H1 (cell line): Measurements from ENCODE around the gene SMNDC1. TPM values are rescaled to one million over a fixed set of nuclear protein-coding genes. Genes with fewer than 3 reads are reported as not detected.

Experiments used
- GABPA ChIP-seq: IDR thresholded peaks from 2 replicates; pipeline ENCODE4 v1.6.1; 2011; ENCODE audit warnings: mild to moderate bottlenecking, low read length, moderate library complexity, borderline replicate concordance; ENCODE audit not compliant: insufficient read depth
- HDAC6 ChIP-seq: IDR thresholded peaks from one replicate; pipeline ENCODE4 v1.7.1; 2012; ENCODE audit warnings: low read depth, mild to moderate bottlenecking, inconsistent platforms, low read length, moderate library complexity
- KDM4A ChIP-seq: IDR thresholded peaks from one replicate; pipeline ENCODE4 v1.7.1; 2012; ENCODE audit warnings: low read depth, mild to moderate bottlenecking, moderate library complexity, low read length, inconsistent platforms; ENCODE audit not compliant: severe bottlenecking
- POLR2AphosphoS5 ChIP-seq: IDR thresholded peaks from 2 replicates; pipeline ENCODE4 v1.6.1; 2011; ENCODE audit warnings: low read depth, low read length
- RFX5 ChIP-seq: IDR thresholded peaks from 2 replicates; pipeline ENCODE4 v1.6.1; 2011; ENCODE audit warnings: low read depth, low read length, improper control_type of control experiment, borderline replicate concordance
- SIRT6 ChIP-seq: IDR thresholded peaks from one replicate; pipeline ENCODE4 v1.7.1; 2012; ENCODE audit warnings: low read length, inconsistent platforms
- ZNF274 ChIP-seq: IDR thresholded peaks from 2 replicates; pipeline ENCODE4 v1.7.0; 2012; ENCODE audit warnings: low read length, borderline replicate concordance; ENCODE audit errors: extremely low read depth
- polyA plus RNA-seq, 7 experiments: library from polyadenylated mRNA; depleted of rRNA in 3 of 7; stranded (reverse) in 5 of 7; unstranded in 2 of 7; fragments of >200 nt in 5 of 7; fragments of 200-250 nt in 2 of 7; gene quantifications; 1 replicate in 5 of 7; 2 replicates in 1 of 7; 4 replicates in 1 of 7; pipeline versions ENCODE4 v1.2.1 to v1.2.3, GENCODE V29; 2011 to 2013; ENCODE audit warnings: missing spikeins in 2 of 7, mixed read lengths in 2 of 7
- total RNA-seq: library from RNA; stranded (reverse); fragmentation: NEBNext Ultra II Directional; extraction: Animal tissue kit (Norgen Biotek cat#: 25700); gene quantifications from 2 replicates; pipeline ENCODE4 v1.2.1, GENCODE V29; 2021
- TF ChIP-seq, protein P1 (sequence below): fragments of 300-600 bp; sonication (generic); IDR thresholded peaks from 2 replicates; pipeline ENCODE4 v1.7.1; 2012; ENCODE audit warnings: low read length, moderate library complexity, mild to moderate bottlenecking, inconsistent platforms; ENCODE audit not compliant: insufficient replicate concordance
- TF ChIP-seq, protein P2 (sequence below): IDR thresholded peaks from 2 replicates; pipeline ENCODE4 v1.6.1; 2011; ENCODE audit warnings: low read length, improper control_type of control experiment
- TF ChIP-seq, protein P3 (sequence below): IDR thresholded peaks from 2 replicates; pipeline ENCODE4 v1.6.1; 2011; ENCODE audit warnings: low read depth, mild to moderate bottlenecking, low read length; ENCODE audit not compliant: insufficient read depth

Gene SMNDC1
- total and polyA plus RNA-seq, 2 of the 8 experiments (the other 6 are each of a cell fraction or from before 2014, with no cell fraction given) = 8.1 to 48.6 TPM

DNA sequence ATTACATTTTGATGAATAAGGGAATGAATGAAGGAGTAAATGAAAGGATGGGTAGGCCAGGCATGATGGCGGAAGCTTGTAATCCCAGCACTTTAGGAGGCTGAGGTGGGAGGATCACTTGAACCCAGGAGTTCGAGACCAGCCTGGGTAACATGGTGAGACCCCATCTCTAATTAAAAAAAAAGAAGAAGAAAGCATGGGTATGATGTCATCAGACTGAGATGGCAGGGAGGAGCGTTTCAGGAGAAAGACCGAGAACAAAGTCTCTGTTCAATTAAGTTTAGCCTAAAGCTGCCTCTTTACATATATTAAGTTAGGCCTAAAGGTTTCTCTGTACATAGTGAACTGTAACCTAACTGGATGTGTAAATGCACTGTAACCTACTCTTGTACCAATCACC is 42.2 kb upstream of the SMNDC1 start (continued):
- TF ChIP-seq, protein P1, sequence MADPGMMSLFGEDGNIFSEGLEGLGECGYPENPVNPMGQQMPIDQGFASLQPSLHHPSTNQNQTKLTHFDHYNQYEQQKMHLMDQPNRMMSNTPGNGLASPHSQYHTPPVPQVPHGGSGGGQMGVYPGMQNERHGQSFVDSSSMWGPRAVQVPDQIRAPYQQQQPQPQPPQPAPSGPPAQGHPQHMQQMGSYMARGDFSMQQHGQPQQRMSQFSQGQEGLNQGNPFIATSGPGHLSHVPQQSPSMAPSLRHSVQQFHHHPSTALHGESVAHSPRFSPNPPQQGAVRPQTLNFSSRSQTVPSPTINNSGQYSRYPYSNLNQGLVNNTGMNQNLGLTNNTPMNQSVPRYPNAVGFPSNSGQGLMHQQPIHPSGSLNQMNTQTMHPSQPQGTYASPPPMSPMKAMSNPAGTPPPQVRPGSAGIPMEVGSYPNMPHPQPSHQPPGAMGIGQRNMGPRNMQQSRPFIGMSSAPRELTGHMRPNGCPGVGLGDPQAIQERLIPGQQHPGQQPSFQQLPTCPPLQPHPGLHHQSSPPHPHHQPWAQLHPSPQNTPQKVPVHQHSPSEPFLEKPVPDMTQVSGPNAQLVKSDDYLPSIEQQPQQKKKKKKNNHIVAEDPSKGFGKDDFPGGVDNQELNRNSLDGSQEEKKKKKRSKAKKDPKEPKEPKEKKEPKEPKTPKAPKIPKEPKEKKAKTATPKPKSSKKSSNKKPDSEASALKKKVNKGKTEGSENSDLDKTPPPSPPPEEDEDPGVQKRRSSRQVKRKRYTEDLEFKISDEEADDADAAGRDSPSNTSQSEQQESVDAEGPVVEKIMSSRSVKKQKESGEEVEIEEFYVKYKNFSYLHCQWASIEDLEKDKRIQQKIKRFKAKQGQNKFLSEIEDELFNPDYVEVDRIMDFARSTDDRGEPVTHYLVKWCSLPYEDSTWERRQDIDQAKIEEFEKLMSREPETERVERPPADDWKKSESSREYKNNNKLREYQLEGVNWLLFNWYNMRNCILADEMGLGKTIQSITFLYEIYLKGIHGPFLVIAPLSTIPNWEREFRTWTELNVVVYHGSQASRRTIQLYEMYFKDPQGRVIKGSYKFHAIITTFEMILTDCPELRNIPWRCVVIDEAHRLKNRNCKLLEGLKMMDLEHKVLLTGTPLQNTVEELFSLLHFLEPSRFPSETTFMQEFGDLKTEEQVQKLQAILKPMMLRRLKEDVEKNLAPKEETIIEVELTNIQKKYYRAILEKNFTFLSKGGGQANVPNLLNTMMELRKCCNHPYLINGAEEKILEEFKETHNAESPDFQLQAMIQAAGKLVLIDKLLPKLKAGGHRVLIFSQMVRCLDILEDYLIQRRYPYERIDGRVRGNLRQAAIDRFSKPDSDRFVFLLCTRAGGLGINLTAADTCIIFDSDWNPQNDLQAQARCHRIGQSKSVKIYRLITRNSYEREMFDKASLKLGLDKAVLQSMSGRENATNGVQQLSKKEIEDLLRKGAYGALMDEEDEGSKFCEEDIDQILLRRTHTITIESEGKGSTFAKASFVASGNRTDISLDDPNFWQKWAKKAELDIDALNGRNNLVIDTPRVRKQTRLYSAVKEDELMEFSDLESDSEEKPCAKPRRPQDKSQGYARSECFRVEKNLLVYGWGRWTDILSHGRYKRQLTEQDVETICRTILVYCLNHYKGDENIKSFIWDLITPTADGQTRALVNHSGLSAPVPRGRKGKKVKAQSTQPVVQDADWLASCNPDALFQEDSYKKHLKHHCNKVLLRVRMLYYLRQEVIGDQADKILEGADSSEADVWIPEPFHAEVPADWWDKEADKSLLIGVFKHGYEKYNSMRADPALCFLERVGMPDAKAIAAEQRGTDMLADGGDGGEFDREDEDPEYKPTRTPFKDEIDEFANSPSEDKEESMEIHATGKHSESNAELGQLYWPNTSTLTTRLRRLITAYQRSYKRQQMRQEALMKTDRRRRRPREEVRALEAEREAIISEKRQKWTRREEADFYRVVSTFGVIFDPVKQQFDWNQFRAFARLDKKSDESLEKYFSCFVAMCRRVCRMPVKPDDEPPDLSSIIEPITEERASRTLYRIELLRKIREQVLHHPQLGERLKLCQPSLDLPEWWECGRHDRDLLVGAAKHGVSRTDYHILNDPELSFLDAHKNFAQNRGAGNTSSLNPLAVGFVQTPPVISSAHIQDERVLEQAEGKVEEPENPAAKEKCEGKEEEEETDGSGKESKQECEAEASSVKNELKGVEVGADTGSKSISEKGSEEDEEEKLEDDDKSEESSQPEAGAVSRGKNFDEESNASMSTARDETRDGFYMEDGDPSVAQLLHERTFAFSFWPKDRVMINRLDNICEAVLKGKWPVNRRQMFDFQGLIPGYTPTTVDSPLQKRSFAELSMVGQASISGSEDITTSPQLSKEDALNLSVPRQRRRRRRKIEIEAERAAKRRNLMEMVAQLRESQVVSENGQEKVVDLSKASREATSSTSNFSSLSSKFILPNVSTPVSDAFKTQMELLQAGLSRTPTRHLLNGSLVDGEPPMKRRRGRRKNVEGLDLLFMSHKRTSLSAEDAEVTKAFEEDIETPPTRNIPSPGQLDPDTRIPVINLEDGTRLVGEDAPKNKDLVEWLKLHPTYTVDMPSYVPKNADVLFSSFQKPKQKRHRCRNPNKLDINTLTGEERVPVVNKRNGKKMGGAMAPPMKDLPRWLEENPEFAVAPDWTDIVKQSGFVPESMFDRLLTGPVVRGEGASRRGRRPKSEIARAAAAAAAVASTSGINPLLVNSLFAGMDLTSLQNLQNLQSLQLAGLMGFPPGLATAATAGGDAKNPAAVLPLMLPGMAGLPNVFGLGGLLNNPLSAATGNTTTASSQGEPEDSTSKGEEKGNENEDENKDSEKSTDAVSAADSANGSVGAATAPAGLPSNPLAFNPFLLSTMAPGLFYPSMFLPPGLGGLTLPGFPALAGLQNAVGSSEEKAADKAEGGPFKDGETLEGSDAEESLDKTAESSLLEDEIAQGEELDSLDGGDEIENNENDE = no peak
- TF ChIP-seq RFX5 (no peak), POLR2AphosphoS5 (no peak), SIRT6 (no peak), ZNF274 (no peak), GABPA (no peak), KDM4A (no peak), HDAC6 (no peak)
- TF ChIP-seq, protein P2, sequence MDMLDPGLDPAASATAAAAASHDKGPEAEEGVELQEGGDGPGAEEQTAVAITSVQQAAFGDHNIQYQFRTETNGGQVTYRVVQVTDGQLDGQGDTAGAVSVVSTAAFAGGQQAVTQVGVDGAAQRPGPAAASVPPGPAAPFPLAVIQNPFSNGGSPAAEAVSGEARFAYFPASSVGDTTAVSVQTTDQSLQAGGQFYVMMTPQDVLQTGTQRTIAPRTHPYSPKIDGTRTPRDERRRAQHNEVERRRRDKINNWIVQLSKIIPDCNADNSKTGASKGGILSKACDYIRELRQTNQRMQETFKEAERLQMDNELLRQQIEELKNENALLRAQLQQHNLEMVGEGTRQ = no peak
- TF ChIP-seq, protein P3, sequence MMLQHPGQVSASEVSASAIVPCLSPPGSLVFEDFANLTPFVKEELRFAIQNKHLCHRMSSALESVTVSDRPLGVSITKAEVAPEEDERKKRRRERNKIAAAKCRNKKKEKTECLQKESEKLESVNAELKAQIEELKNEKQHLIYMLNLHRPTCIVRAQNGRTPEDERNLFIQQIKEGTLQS = no peak
